Stimulated activated CD4-positive, alpha-beta T cell treated with anti-CD3 and anti-CD28 coated beads, Interleukin-12 subunit alpha, Interleukin-12 subunit beta, amount 100 ng/mL, for 48 hours (primary cell): ENCODE measurements around the gene STARD7.
"Not testable (repeated sequence)": the region's sequence is repeated elsewhere in the genome, so short reads cannot be mapped to it uniquely, and the experiment has no call there.

Experiments used
- DNase-seq, 3 donors: peaks; one replicate each; pipeline ENCODE4 v3.0.0-alpha.2; 2020; ENCODE audit warnings: low read depth in 2 of 3, low spot score in 1 of 3

Gene STARD7

DNA sequence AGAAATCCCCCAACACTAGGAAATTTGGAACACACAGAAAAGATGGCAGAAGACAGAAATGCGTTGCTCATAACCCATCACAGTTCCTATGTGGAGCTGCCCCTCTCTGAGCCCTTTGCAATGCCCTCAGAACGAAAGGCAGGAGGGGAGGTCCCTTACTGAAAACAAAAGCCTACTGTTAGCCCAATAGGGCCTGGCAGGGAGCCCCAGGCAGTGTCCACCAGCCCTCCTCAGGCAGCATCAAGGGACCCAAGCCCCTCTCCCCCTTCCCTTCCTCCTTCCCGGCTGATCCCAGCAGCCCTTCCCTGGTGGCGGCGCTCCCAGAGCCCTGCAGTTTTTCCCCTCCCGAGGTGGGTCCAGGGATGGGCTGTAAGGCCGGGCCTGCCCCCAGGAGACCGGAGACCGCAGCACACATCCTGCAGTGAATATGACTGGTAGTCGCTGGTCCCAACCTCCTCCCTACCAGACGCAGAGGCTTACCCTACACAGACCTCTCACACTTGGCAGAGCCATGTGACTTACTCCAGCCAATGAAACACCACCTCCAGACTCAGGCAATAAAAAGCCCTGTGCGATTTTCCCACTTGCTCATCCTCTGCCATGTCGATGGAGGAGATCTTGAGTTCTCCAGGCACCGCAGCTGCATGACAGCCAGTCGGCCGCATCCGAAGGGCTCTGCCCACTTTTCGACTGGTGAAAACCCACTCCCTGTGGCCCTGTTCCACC, 44.0 kb downstream of the STARD7 start:
- no peak for DNase-seq

GRCh38 chr2:96163768-96164429, 44.7 kb downstream of the STARD7 start:
- DNase-seq, result peak in 1 of 3 donors; percentile 78

GRCh38 chr2:96163415-96163767, 45.2 kb downstream of the STARD7 start:
- DNase-seq, result no peak

- no peak for DNase-seq
Measured at GRCh38 chr2:96161898-96162297, 46.7 kb downstream of the STARD7 start.

GRCh38 chr2:96160366-96160765, 48.3 kb downstream of the STARD7 start:
- DNase-seq, result not testable (repeated sequence)

DNA sequence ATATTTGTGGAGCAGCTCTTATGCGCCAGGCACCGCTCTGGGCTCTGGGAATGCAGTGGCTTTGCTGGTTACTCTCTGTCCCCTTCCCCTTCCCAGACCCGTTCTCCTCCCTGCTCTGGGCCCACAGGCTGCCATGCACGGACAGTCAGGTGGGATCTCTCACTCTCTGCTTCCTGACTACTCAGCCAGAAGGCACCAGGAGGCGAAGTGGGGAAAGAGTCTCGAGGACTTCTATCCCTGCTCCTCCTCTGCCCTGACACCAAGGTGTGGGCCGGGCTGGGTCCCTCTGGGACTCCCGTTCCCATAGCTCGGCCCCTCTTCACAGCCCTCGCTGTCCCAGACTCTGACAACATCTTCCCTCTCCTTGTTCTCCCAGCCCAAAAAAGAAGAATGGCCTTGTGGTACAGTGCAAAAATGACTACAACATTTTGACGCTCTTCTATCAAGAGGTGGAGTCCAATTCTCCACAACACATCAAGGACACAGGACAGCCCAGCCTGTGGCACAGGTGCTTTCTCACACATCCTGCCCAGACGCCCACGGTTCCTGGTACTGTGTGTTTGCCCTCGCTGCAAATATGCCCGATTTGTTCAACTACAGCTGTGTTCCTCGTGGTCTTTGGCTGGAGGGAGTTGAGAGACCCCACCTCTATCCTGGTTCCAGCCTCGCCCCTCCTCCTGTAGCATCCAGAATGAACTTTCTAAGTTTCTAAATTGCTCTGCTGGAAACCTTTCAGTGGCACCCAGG, 49.4 kb downstream of the STARD7 start:
- DNase-seq, result no peak

GRCh38 chr2:96158554-96158940, 50.1 kb downstream of the STARD7 start:
- no peak for DNase-seq

DNA sequence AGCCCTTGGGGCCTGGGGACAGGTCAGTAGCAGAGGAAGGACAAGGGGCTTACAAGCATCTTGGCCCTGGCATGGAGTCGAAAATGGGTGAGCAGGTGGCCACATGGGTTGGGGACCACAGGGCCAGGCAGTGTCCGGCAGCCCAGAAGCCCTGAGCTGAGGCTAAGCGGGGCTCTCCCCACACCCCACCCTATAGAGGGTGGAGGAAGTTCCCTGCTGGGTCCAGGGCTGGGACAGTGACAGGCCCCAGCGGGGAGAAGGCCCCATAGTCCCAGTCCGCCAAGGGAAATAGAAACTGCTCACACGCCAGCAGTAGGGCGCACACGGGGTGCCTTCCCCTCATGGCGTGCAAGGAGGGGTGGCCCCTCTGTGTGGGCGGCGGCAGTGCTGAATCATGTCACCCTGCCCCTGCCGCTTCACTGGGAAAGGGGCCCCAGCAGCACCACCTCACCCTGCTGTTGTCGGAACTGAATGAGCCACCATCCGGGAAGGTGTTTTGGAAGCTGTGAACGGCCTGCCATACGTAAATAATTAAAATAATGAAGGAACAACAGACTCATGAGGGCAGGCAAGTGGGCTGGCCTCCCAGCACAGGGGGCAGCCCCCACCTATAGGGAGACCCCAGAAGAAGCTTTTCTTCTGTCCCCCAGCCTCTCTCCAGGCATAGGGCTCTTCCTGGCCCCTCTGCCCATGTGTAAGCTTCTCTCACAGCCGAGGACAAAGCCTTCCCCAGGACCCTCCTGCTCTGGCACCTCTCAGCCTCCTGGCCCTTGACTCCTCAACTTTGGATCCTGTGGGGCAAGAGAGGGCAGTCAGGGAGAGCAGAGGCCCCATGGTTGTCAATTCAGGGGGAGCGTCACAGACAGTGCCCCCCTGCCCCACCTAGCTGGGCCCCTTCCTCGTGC, 50.7 kb downstream of the STARD7 start:
- peak; percentile 92 to 97 (median 96) for DNase-seq

DNA sequence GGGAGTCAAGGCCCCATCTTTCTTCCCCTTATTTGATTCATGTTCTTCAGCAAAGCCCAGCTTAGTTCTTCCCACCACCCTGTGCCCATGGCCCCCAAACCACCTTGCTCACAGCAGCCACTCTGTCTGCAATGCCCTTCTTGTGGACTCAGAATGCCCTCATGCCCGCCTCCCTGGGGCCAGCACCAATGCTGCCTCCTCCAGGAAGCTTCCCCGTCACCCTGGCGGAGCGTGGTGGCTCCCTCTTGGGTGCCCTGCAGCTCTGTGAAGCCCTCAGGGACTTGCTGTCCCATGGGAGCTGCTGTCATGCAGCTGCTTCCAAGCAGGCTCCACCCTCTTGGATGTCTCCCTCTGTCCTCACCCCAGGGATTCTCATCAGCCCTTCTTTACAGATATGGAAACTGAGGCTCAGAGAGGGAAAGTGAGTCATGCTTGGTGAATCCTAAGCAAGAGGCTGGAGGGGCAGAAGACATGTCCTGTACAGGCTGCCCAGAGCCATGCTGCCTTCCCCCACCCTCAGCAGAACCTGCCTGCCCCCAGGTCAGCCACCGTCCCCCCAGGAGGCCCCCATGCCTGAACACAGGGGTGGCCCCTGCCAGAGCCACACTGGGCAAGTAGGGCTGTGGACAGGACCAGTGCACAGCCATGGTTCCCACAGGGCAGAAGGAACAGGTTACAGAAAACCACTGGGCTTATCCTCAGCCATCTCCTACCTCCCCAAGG, 51.5 kb downstream of the STARD7 start:
- DNase-seq, result no peak

DNA sequence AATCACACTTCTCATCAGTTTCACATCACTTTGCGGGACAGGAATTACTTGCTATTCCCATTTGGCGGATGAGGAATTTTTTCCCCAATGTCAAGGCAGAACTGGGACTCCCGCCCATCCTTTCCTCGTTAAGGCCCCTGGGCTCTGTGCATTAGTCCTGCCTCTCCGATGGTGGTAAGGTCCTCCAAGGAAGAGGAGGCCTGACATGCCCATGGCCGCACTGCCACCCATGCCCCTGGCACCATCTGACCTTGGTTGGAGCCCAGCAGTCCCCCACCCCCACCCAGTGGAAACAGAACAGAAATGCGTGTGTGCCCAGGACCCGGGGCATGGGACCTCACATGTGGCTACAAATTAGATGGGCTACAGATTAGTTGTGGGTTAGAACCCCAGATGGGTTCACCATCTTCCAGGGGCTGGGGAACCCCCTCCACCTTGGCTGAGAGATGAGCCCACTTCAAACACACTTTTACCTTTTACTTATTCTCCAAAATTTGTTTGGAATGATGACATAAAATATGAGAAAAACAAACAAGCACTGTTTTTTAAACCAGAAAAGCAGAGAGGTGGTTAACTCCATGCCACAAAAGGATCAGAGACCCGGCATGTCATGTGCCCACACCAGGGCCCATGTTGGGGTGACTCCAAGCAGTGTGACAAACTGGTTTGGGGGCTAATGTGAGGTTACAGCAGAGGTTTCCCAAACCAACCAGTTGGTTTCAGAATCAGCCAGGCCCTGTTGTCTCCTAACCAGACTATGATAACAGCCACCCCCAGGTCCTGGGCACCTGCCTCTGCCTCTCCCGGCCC, 52.4 kb downstream of the STARD7 start:
- no peak for DNase-seq

- DNase-seq, result no peak
Measured at GRCh38 chr2:96154506-96155380, 53.9 kb downstream of the STARD7 start.

GRCh38 chr2:96153991-96154431, 54.6 kb downstream of the STARD7 start:
- DNase-seq, result no peak

GRCh38 chr2:96153291-96153713, 55.3 kb downstream of the STARD7 start:
- DNase-seq, result no peak

- DNase-seq, result no peak
Measured at GRCh38 chr2:96152304-96153161, 56.1 kb downstream of the STARD7 start.

- DNase-seq, result no peak
Measured at GRCh38 chr2:96151595-96152303, 56.9 kb downstream of the STARD7 start.

- DNase-seq, result no peak
Measured at GRCh38 chr2:96150791-96151594, 57.6 kb downstream of the STARD7 start.
